GM21360 (cell line): ENCODE data around the gene ZSCAN31.
"Not testable (repeated sequence)": the region's sequence is repeated elsewhere in the genome, so short reads cannot be mapped to it uniquely, and the experiment has no call there.

Experiments
- ATAC-seq: cut with Tn5 transposase; IDR thresholded peaks from one replicate; pipeline ENCODE4 v1.9.1; 2021; ENCODE audit warnings: mild to moderate bottlenecking, moderate library complexity; ENCODE audit not compliant: unreplicated experiment

The ZSCAN31 gene

DNA sequence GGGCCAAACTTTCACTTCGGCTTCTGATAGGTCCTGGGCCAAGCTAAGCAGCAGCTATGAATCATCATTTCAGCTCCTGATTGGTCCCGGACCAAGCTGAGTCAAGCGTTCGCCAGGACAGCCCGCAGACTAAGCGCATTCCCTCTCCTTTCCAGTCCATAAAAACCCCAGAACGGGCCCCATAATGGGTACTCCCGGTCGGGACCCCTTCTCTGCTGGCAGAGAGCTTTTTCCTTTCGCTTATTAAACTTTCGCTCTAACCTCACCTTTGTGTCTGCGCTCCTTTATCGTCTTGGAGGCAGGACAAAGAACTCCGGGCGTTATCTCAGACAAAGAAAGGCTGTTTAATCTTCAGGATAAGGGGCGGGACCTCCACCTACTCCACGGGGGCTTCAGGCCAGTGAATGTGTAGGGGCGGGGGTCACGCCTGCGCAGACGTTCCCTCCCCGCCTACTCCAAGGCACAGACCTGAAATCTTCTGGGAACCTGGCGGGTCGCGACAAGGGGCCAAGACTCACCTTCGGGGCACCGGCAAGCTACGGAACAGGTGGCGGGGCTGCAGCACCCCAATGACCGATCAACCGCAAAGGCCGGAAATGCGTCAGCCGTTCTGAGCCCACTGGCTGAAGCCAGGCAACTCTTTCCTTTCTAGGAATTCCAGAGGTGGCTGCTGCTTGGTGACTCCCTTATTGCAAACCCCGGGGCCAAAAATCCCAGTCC, at the start of gene ZSCAN31:
ZSCAN31 (minus strand) TSS at position 585 of the 720 bp plus-strand sequence. CDS start 6,465 bp downstream, outside the sequence.
- peak; percentile 66 for ATAC-seq

- no peak for ATAC-seq
Measured at GRCh38 chr6:28384143-28384533, 48.2 kb upstream of the ZSCAN31 start.

- ATAC-seq = peak; percentile 91
Measured at GRCh38 chr6:28383235-28384142, 47.5 kb upstream of the ZSCAN31 start.

- no peak for ATAC-seq
Measured at GRCh38 chr6:28380381-28380780, 44.4 kb upstream of the ZSCAN31 start.

GRCh38 chr6:28378644-28379043, 42.7 kb upstream of the ZSCAN31 start:
- no peak for ATAC-seq

DNA sequence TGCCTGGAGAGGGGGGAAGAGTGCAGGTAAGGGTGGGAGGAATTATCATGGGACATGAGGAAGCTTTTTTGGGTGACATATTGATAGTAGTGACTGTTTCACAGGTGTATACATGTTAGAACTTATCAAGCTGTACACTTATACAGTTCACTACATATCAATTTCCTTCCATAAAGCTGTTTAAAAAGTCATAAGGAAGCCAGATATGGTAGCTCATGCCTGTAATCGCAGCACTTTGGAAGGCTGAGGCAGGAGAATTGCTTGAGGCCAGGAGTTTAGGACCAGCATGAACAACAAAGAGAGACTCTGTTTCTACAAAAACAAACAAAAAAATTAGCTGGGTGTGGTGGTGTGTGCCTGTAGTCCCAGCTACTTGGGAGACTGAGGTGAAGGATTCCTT, 41.9 kb upstream of the ZSCAN31 start:
- no peak for ATAC-seq

- ATAC-seq = no peak
Measured at GRCh38 chr6:28373925-28374324, 38.0 kb upstream of the ZSCAN31 start.

GRCh38 chr6:28371706-28372451, 35.9 kb upstream of the ZSCAN31 start:
- peak; percentile 80 for ATAC-seq

DNA sequence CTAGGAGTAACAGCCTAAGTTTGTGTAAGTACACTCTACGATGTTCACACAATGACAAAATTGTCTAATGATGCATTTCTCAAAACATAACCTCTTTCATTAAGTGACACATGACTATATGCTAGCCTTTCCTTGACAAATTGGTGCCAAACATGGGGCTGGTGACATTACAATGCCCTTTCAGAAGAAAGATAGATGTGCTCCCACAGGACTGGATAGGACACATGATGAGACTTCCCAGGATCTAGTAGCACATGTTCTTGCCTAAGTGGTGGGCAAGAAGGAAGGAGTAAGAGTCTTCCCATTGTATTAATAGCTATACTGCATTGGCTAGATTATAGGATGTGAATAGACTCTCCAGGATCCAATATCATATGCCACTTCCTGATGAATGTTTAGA, 35.3 kb upstream of the ZSCAN31 start:
- no peak for ATAC-seq

GRCh38 chr6:28370440-28370839, 34.5 kb upstream of the ZSCAN31 start:
- ATAC-seq = no peak

- ATAC-seq = no peak
Measured at GRCh38 chr6:28369463-28369862, 33.5 kb upstream of the ZSCAN31 start.

DNA sequence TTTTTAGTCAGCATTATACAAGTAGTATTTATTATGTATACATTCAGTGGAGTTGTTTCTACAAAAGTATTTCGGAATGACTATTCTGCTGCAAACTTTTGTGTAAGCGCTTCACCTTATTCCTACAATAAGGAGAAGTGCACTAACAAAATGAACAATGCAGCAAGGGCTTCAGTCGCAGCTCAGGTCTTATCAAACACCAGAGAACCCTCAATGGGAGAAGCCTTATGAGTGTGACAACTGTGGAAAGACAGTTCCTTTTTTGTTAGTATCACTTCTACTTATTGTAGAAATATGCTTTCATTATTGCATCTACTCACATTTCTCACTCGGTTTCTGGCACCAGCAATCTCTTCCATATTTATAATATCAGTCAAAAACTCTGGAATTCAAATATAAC, 32.6 kb upstream of the ZSCAN31 start:
- ATAC-seq = no peak

DNA sequence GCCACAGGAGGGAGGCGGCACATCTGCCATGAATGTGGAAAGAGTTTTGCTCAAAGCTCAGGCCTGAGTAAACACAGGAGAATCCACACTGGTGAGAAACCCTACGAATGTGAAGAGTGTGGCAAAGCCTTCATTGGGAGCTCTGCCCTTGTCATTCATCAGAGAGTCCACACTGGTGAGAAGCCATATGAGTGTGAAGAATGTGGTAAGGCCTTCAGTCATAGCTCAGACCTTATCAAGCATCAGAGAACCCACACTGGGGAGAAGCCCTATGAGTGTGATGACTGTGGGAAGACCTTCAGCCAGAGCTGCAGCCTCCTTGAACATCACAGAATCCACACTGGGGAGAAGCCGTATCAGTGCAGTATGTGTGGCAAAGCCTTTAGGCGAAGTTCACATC, 29.6 kb upstream of the ZSCAN31 start:
- ATAC-seq = not testable (repeated sequence)

- ATAC-seq = no peak
Measured at GRCh38 chr6:28360961-28361360, 25.0 kb upstream of the ZSCAN31 start.

- not testable (repeated sequence) for ATAC-seq
Measured at GRCh38 chr6:28359562-28359961, 23.6 kb upstream of the ZSCAN31 start.

DNA sequence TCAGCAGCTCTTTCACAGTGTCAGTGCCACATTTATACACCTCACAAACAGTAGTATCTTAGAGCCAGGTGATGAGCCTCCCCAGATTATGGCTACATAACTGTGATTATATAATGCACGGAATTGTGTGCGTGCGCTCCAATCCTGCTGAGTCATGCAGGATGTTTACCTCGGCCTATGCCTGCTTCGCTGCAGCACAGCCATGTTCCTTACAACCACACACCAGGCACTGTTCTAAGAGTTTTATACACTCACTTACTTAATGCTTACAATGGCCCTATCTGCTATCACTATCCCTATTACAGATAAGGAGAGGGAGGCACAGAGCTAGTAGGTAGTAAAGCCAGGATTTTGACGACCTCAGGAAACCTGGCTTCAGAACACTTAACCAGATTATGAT, 21.1 kb upstream of the ZSCAN31 start:
- ATAC-seq = no peak

GRCh38 chr6:28356666-28357020, 20.7 kb upstream of the ZSCAN31 start:
- ATAC-seq = no peak

GRCh38 chr6:28355743-28356665, 20.1 kb upstream of the ZSCAN31 start:
- ATAC-seq = peak; percentile 69

DNA sequence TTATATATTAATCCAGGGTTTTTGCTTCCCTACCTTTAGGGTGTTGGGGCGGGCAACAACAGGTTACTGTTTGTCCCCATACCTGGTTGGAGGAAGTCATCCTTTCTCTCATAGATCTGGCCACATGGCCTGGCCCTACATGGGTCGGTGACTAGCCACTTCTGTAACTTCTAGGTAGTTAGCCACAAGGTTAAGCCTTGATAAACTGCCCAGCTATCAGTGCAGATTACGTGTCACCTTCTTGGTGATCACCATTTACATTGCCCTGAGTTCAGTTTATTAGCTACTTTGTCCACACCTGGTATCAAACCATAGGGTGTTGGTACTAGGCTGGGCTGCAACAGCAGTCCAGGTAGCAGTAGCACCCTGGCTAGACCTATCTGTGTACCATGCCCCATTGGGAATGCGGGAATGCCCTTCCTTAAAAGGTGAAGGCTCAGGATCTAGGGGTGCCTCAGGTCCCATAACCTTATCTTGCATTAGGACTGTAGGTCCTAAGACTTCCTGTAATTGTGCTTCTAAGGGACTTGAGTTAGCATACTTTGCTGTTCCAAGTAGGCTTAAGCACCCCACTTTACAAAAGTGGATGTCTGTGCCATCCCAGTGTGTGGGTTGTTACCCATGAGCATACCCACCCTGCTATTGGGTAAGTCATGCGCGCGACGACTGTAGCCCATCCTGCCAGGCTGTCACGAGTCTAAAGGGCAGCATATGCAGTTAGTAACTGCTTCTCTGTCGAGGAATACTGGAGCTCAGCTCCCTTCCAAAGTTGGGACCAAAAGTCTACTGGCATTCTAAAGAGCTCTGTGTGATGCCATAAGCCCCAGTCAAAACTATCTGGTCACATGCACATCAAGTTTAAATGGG, 19.0 kb upstream of the ZSCAN31 start:
- no peak for ATAC-seq
